D341Med (cell line): ENCODE data around the gene IQUB.
"Not testable (repeated sequence)": the region's sequence is repeated elsewhere in the genome, so short reads cannot be mapped to it uniquely, and the experiment has no call there.

Experiments
- DNase-seq: peaks from one replicate; pipeline ENCODE4 v3.0.0; 2012; ENCODE audit warnings: low spot score

Gene IQUB

GRCh38 chr7:123415625-123416024, 118.8 kb downstream of the IQUB start:
- no peak for DNase-seq

- DNase-seq: no peak
Observed at GRCh38 chr7:123410273-123410904, 124.0 kb downstream of the IQUB start.

- not testable (repeated sequence) for DNase-seq
Observed at GRCh38 chr7:123407951-123408350, 126.4 kb downstream of the IQUB start.
